OCI-LY3 (cell line): ENCODE results near the gene RNF4.

Experiments used
- CTCF ChIP-seq: fragments of 200-600, 300-600 bp; sonication (generic); IDR thresholded peaks from 2 replicates; pipeline ENCODE4 v1.5.1; 2014; ENCODE audit warnings: antibody characterized with exemption, low read length, low read depth
- EZH2phosphoT487 ChIP-seq: fragments of 200-600 bp; shearing (Covaris generic); IDR thresholded peaks from 2 replicates; pipeline ENCODE4 v1.6.1; 2018; ENCODE audit warnings: antibody characterized with exemption, mixed run types, low read depth

DNA sequence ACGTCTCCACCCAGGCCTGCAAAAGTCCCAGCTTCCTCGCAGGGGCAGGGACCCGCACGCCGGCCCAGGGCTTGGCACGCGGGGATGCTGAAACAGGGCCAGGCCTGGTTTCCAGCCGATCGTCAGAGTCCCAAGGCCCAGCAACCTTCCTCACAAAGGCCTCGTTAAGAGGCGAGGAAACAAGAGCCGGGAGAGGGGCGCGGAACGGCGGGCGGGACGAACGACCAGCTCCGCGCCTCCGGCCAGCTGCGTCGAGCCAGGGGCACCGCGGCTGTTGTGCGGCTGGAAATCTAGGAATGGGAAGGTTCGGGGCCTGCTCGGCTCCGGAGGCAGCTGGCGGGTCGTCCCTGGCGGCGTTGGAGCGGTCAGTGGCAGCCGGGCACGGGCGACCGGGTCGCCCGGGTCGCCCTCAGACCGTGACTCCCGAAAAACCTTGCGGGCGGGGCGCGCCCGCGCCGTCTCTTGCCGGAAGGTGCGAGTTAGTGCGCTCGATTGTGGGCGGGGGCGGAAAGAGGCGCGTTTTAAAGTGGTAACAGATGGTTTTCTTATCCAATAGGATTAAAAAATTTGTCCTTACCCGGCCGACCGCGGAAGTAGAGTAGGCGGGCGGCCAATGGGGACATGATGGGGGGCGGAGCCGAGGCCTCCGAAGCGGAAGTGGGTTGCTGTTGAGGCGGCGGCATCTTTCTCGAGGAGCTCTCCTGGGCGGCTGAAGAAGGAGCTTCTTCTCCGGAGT, at the start of gene RNF4:
- no peak for TF ChIP-seq CTCF
- no peak for TF ChIP-seq EZH2phosphoT487
